Measurements from ENCODE around the gene SNED1.

SNED1 gene

GRCh38 chr2:240992572-240993291 is 5.7 kb upstream of the SNED1 start:
- no peak for DNase-seq (ENCODE audit: low spot score)

DNA sequence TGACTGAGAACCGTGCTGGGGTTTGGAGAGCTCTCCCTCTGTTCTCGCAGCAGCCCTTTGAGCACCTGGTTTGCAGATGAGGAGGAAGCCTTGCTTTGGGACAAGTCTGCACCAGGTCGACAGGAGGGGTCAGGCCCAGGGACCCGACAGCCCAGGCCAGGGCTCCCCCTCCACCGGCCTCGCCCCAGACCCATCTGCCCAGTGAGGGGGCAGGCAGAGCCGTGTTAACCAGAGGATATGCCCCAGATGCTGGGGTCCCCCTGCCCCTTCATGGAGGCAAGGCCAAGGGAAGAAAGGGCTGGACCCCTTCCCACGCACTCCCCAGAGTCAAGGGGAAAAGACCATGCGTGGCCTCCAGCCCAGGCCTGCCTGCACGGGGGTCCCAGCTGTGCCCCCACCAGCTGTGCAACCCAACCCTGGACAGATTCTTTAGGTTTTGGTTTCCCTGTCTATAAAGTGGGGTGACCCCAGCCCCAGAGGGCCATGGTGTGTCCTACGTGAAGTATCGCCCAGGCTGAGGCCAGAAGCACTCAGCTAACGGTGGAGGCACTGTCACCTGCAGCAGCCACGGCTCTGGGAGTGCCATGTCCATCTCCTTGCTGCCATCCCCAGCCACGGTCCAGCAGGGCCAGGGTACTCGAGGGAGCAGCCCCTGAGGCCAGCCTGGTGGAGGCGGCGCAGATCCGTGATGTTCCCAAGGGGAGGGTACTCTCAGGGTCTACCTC is 4.8 kb upstream of the SNED1 start:
- no peak for DNase-seq (ENCODE audit: low spot score)

GRCh38 chr2:240994171-240994896 is 4.1 kb upstream of the SNED1 start:
- DNase-seq (ENCODE audit: low spot score) = no peak

- DNase-seq (ENCODE audit: low spot score) = no peak
Observed at GRCh38 chr2:240995041-240996021, 3.1 kb upstream of the SNED1 start.

GRCh38 chr2:240996161-240996833 is 2.1 kb upstream of the SNED1 start:
- no peak for DNase-seq (ENCODE audit: low spot score)

GRCh38 chr2:240996834-240997140 is 1.6 kb upstream of the SNED1 start:
- no peak for DNase-seq (ENCODE audit: low spot score)

DNA sequence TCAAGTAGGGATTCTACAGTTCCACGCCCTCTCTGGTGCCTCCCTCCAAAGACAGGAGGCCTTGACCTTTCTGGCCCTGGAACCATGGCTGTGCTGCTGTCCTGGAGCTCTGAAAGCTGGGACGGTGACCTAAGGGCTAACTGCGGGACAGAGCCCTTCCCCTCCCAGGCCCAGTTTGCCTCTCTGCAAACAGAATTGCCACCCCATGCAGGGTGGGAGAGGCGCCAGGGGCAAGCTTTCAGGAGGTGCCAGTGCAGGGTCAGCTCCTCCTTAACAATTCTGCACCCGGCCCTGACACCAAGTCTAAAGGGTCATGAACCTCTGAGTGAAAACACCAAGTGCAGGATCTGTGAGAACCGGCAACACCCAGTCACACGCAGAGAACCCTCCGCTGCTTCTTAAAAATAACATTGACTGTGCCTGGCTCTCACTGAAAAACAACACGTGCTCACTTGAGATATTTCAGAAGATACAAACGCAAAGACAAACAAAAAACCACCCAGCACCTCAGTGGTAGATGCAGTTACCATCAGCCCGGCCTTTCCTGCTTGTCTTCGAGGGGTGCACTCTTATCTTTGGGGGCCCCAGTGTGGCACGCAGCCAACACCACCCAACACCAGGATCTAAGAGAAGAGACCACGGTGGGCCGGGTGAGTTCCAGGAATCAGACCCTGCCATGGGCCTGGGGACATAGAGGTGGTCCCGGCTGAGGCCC is 1.1 kb upstream of the SNED1 start:
- DNase-seq (ENCODE audit: low spot score) = no peak

DNA sequence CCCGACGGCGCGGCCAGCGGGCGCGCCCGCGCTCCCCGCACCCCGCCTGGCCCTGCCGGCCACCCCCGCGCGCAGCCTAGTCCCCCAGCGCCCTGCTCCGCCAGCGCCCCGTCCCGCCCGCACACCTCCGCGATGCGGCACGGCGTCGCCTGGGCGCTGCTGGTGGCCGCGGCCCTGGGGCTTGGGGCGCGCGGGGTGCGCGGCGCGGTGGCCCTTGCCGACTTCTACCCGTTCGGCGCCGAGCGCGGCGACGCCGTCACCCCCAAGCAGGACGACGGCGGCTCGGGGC is 232 bp downstream of the SNED1 start:
- DNase-seq (ENCODE audit: low spot score) = no peak

DNA sequence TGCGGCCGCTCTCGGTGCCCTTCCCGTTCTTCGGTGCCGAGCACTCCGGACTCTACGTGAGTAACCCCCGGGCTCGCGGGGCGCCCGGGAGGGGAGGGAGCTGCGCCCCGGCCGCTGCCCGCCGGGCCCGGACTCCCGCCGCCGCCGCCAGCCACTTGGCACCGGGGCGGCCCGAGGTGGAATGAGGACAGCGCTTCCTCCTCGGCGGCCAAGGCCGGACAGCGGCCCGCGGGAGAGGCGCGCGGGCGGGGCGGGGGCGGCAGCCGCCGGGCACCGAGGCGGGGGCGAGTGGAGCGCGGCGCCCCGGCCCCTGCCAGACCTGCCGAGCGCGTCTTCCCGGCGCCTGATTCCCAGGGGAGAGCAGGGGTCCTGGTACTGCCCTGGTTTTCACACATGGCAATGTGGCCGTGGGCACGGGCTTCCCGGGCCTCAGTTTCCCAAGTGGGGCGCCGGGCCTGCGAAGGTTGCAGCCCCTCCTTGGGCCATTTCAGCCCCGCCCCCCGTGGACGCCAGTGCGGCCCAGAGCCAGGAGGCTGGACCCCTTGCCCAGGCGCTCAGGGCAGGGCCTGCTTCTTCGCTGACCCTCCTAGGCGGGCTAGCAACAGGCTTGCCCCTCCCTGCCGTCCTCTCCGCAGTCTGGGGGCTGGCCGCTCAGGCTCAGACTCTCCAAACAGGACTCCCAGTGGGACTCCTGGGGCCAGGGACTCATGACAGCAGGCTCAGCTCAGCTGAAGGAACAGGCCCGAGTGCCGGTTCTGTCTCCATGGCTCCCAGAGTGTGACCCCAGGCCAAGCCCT is 775 bp downstream of the SNED1 start:
- no peak for DNase-seq (ENCODE audit: low spot score)

DNA sequence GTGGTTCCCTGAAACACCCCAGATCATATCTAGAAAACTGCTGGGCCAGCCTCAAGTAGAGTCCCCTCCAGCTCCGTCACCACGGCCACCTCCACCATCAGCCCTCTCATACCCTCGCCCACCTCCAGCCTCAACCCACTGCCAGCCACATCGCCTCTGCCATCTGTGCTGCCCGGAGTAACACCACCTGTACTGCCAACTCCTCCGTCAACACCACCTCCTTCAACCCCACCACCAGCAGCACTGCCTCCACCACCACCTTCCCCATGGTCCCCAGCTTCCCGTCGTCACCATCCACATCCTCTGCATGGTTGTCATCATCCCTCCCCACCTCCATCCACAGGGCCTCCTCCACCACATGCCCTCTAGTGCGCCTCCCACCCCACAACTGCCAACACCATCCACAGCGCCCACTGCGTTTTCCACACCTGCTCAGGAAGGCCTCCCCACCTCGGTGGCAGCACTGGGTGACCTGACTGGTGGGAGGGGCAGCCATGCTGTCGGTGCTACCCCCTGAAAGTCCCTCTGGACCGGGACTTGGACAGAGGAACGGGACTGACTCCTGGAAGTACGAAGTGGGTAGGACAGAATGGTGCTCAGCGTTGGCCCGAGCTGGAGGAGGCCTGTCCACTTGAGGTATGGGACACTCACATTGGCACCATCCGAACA is 1.6 kb downstream of the SNED1 start:
- DNase-seq (ENCODE audit: low spot score) = no peak

DNA sequence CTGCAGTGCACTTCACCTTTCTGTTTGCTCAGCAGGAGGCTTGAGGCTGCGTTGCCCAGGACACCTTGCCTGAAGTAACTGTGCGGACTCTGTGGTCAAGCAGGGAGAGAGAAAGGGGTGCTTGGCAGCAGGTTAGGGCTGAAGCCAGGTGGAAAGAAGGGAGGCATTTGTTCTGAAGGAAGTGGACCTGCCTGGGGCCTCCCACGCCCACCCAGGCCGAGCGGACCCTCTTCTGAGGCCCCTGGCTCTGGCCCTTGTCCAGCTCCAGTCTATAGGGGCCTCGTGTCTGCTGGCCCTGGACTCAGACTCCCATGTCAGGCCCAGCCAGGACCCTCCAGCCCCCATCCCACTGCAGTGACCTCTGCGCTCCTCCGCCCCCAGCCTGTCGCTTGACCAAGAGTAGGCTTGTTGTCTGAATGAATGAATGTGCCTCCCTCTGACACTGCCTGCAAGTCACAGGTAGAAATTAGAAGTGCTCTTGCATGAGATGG is 2.5 kb downstream of the SNED1 start:
- no peak for DNase-seq (ENCODE audit: low spot score)

DNA sequence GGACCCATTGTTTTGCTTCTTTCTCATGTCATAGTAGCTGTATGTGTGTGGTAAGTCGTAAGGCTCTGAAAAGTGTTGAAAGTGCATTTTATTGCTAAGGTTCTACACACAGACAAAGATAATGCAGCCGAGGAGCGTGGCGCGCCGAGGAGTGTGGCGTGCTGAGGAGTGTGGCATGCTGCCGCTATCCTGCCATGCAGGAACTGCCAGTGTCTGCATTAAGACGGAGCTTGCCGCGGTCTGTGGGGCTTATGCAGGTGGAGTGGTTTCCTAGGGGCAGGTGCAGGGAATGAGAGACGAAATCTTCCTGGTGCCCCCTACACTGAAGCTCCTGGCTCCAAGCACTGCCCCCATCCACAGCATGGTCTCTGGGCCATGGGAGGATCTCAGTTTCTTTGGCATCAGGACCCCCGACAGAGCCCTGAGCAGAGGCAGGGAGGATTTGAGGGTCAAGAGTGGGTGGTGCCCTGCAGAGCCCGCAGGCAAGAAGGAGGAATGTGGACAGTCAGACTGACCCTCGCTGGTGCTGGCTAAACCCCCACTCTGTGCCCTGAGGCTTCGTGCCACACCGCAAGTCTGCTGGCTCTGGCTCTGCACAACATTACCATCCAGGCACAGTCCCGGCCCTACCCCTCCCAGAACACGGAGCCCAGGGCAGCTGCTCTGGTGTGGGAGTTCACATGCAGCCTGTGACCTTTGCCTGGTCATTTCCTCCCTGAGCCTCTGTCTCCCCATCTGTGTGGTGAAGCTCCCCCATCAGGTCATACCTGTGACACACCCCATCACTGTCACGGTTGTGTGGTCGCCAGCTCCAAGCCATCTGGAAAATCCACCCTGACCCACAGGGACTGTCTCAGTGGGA is 3.2 kb downstream of the SNED1 start:
- no peak for DNase-seq (ENCODE audit: low spot score)

DNA sequence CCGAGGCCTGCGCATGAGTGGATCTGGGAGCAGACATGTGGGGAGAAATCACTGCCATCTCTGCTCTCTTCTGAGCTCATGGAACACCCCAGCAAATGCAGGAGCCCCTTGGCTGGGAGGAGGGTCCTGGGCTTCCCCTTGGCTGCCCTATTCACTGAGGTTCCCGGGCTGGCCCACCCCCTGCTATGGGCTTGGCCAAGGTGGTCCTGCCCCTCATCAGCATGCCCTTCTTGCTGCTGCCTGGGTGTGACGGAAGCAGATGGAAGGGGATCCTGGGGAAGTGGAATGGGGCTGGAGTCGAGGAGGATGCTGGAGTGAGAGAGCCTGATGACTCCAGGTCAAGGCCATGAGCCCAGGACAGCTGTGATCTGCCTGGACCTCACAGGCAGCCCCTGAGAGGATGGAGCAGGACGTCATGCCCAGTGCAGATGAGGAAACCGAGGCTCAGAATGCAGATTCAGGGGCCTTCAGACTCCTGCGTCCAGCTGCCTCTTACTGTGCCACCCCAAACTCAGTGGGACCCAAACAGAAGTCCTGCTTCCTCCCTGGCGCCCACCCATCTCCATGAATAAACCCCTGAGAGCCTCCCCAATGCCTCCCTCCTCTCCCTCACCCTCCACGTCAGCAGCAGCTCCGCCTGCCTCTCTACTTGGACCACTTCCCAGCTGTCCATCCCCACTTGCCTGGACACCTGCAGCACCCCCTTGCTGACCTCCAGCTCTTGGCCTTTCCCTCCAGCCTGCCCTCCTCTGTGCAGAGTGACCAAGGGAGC is 4.0 kb downstream of the SNED1 start:
- no peak for DNase-seq (ENCODE audit: low spot score)

DNA sequence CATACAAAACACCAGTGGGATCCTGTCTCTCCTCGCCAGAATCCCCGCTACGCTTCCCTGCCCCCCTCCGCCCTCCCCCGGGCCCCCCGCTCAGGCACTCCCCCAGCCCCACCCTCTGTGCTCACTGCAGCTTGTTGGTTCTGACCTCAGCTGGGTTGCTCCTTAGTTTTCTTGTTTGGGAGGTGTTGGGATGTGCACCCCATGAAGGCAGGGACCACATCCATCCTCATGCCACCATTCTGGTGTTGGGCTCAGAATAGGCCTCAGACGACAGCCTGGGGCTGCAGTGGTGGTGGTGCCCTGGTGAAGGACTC is 4.6 kb downstream of the SNED1 start:
- no peak for DNase-seq (ENCODE audit: low spot score)

DNA sequence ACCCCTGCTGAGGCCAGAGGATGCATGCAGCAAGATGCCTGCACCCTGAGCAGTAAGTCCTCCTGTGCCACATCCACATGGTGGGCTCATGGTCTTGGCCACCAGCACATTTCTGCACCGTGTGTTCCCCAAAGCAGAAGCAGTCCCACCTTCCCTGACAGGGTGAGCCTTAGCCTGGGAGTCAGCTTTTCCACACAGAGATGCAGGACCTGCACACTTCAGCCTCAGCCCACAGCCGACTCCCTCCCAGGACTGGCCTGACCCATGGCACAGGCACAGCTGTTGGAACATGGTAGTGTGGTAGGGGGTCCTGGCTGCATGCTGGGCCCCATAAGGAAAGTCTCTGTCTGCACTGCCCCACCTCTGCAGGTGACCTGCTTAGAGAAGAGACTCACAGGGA is 5.0 kb downstream of the SNED1 start:
- no peak for DNase-seq (ENCODE audit: low spot score)

GRCh38 chr2:241003830-241004564 is 5.6 kb downstream of the SNED1 start:
- no peak for DNase-seq (ENCODE audit: low spot score)

DNA sequence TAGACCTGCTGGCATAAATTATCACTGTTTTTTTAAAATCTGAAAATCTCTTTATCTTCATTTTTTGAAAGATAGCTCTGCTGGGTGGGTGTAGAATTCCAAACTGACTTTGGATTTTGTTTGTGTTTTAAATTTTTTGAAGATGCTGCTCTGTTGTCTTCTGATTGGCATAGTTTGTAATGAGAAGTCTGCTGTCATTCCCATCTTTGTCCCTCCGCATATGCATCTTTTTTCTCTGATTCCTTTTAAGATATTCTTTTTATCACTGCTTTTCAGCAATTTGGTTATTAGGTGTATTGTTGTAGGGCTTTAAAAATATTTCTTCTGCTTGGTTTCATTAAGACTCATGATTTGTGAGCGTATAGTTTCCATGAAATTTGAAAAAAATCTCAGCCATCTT is 7.2 kb downstream of the SNED1 start:
- DNase-seq (ENCODE audit: low spot score) = no peak
